Measurements from ENCODE around the gene PUS7.

- TF ChIP-seq CTCF (IDR thresholded peaks at IDR 0.05 in 2 of 3, conservative IDR thresholded peaks at IDR 0.05 in 1 of 3; ENCODE audit: borderline replicate concordance in 1 of 3, insufficient read depth in 1 of 3, low read depth in 2 of 3, low read length in 2 of 3) (no peak), EZH2 (IDR thresholded peaks at IDR 0.05) (no peak), RAD21 (IDR thresholded peaks at IDR 0.05; ENCODE audit: low read depth) (no peak), TCF7L2 (IDR thresholded peaks at IDR 0.05; ENCODE audit: borderline replicate concordance, extremely low read depth, insufficient read depth, insufficient read length) (no peak)
Observed at GRCh38 chr7:105567821-105568220, 45.8 kb upstream of the PUS7 start.

All from HCT116 (cell line).